Gastroesophageal sphincter (tissue), 4 donors: ENCODE results near the gene LYVE1. TPM values are rescaled to one million over a fixed set of nuclear protein-coding genes. Genes with fewer than 3 reads are reported as not detected.

Experiments
- ATAC-seq: fragments of 150-250 bp; one replicate; pipeline ENCODE4 v1.9.1; 2016; ENCODE audit warnings: mild to moderate bottlenecking, moderate library complexity
- H3K27ac ChIP-seq, 4 donors: fragments of 200-600 bp; sonication (generic) in 3 of 4; 1 replicate in 3 of 4; 2 replicates in 1 of 4; pipeline ENCODE4 v1.5.1; 2016 to 2019
- H3K27me3 ChIP-seq: fragments of 200-600 bp; sonication (generic); one replicate; pipeline ENCODE4 v1.5.1; 2019
- H3K36me3 ChIP-seq, 2 donors: fragments of 200-600 bp; sonication (generic); one replicate each; pipeline ENCODE4 v1.5.1; 2019; ENCODE audit warnings: control low read depth in 1 of 2
- H3K4me1 ChIP-seq, 3 donors: fragments of 200-600 bp; sonication (generic); 1 replicate in 2 of 3; 2 replicates in 1 of 3; pipeline ENCODE4 v1.5.1; 2016 to 2019; ENCODE audit warnings: control low read depth in 2 of 3
- H3K4me3 ChIP-seq, 2 donors: fragments of 200-600 bp; sonication (generic); one replicate each; pipeline ENCODE4 v1.5.1; 2019; ENCODE audit warnings: mild to moderate bottlenecking in 1 of 2, moderate library complexity in 1 of 2
- H3K9me3 ChIP-seq, 3 donors: fragments of 200-600 bp; sonication (generic); one replicate each; pipeline ENCODE4 v1.5.1; 2017 to 2019; ENCODE audit warnings: control low read depth in 2 of 3
- EP300 ChIP-seq: sonication (generic); formaldehyde crosslinking; IDR thresholded peaks from one replicate; pipeline ENCODE4 v1.6.1; 2017; ENCODE audit warnings: antibody characterized with exemption, mild to moderate bottlenecking
- POLR2A ChIP-seq, 2 donors: fragments of 450-650 bp; IDR thresholded peaks; one replicate each; pipeline ENCODE4 v1.6.1; 2017; ENCODE audit warnings: antibody characterized with exemption in 2 of 2, mild to moderate bottlenecking in 2 of 2, moderate library complexity in 1 of 2
- POLR2AphosphoS5 ChIP-seq: sonication (generic); formaldehyde crosslinking; IDR thresholded peaks from one replicate; pipeline ENCODE4 v1.6.1; 2017; ENCODE audit warnings: antibody characterized with exemption
- WGBS, 2 donors: methylation state at CpG; one replicate each; pipeline ENCODE4 v1.1.5; 2018; ENCODE audit warnings: low coverage in 1 of 2; 5-methylcytosine and 5-hydroxymethylcytosine counted together
- total RNA-seq, 4 donors: library from RNA; depleted of rRNA; stranded (reverse); fragments of >200 nt; gene quantifications; one replicate each; pipeline ENCODE4 v1.1.0, GENCODE V29; 2016
- TF ChIP-seq, protein P1 (sequence below), 4 experiments: fragments of 200-600 bp in 2 of 4; fragments of 450-650 bp in 2 of 4; sonication (generic) in 1 of 4; IDR thresholded peaks; one replicate each; pipeline ENCODE4 v1.5.1; 2017 to 2019; ENCODE audit warnings: antibody characterized with exemption in 4 of 4, mild to moderate bottlenecking in 2 of 4, moderate library complexity in 2 of 4

LYVE1 gene
- total RNA-seq, 4 donors from 2014 or later: 13.2 to 191 (median 102) TPM

DNA sequence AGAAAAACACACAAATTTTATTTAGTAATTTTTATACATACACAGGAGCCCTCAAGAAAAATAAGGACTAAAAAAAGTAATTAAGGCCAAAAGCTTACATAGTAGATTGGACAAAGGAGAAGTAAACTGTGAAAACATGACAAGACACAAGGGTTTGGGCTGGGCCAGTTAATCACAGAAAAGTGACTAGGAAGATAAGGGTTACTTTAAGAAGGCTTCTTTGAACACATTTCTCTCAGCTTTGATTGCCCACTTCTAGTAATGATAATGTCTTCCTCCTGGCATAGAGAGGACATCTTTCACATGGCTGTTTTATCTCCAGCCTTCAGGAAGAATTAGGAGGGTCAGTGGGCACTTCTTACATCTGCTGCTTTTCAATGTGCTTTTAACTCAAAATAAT lies 30.9 kb downstream of the LYVE1 start:
- TF ChIP-seq POLR2AphosphoS5: no peak
- Histone ChIP-seq H3K9me3 (no peaks in the 10 kb centered on the region), H3K27me3 (no peaks in the 10 kb centered on the region), H3K27ac (no peak overlapping the region), H3K36me3 (peaks cover 0 to 11% of the 10 kb centered on the region in 2 donors), H3K4me3 (no peak overlapping the region), H3K4me1 (peaks cover 0 to 23% (median 4%) of the 10 kb centered on the region in 3 donors)
- no peak for ATAC-seq

DNA sequence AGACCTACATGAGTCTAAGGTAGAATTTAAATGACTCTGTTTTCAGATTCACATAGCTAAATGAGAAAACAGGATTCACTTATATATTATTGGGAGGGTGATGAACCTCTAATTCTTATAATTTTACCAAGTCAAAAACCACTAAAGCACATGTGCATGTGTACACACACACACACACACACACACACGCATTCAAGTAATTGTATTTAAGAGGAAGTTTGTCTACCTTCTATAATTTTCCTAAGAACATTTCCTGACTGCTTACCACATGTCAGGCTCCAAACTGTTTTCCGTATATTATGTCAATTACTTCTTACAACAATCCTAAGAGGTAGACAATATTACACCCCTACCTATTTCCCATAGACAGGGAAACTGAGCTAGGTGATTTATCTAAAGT lies 34.1 kb downstream of the LYVE1 start:
- 78 to 86% methylated on average over 2 of the region's 2 CpGs for WGBS, 2 donors
- Histone ChIP-seq H3K4me1 (peaks cover 0 to 6% (median 0%) of the 10 kb centered on the region in 3 donors), H3K27ac (no peak overlapping the region), H3K27me3 (no peaks in the 10 kb centered on the region), H3K9me3 (no peaks in the 10 kb centered on the region), H3K4me3 (no peak overlapping the region), H3K36me3 (peaks cover 0 to 36% of the 10 kb centered on the region in 2 donors)
- no peak for ATAC-seq
- TF ChIP-seq, protein P1, sequence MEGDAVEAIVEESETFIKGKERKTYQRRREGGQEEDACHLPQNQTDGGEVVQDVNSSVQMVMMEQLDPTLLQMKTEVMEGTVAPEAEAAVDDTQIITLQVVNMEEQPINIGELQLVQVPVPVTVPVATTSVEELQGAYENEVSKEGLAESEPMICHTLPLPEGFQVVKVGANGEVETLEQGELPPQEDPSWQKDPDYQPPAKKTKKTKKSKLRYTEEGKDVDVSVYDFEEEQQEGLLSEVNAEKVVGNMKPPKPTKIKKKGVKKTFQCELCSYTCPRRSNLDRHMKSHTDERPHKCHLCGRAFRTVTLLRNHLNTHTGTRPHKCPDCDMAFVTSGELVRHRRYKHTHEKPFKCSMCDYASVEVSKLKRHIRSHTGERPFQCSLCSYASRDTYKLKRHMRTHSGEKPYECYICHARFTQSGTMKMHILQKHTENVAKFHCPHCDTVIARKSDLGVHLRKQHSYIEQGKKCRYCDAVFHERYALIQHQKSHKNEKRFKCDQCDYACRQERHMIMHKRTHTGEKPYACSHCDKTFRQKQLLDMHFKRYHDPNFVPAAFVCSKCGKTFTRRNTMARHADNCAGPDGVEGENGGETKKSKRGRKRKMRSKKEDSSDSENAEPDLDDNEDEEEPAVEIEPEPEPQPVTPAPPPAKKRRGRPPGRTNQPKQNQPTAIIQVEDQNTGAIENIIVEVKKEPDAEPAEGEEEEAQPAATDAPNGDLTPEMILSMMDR (IDR thresholded peaks at IDR 0.05): no peak
- TF ChIP-seq POLR2A (IDR thresholded peaks at IDR 0.05): no peak
- no peak for TF ChIP-seq POLR2AphosphoS5
- TF ChIP-seq EP300: no peak

DNA sequence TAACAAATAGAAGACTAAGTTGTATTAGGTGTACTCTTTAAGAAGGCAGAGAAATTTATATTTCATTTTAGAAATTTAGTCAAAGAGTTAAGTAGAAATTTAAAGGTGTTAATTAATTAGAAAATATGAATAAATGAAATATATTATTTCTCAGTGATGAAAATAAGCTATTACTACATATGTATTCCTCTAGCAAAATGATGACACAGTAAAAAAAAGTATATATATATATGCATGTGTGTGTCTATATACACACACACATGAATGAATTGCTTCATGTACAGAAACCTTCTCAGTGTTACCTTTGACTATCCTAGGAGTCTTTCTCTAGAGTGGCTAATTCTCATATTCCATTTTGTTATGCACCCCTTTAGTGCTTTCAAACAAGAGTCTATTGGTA lies 35.1 kb downstream of the LYVE1 start:
- Histone ChIP-seq H3K27me3 (no peaks in the 10 kb centered on the region), H3K27ac (no peak overlapping the region), H3K36me3 (peaks cover 0 to 46% of the 10 kb centered on the region in 2 donors), H3K4me3 (no peak overlapping the region), H3K9me3 (no peaks in the 10 kb centered on the region), H3K4me1 (no peaks in the 10 kb centered on the region)
- ATAC-seq: no peak
- TF ChIP-seq EP300: no peak
- TF ChIP-seq POLR2AphosphoS5: no peak
- TF ChIP-seq POLR2A (IDR thresholded peaks at IDR 0.05): no peak
- TF ChIP-seq, protein P1 (IDR thresholded peaks at IDR 0.05): no peak

DNA sequence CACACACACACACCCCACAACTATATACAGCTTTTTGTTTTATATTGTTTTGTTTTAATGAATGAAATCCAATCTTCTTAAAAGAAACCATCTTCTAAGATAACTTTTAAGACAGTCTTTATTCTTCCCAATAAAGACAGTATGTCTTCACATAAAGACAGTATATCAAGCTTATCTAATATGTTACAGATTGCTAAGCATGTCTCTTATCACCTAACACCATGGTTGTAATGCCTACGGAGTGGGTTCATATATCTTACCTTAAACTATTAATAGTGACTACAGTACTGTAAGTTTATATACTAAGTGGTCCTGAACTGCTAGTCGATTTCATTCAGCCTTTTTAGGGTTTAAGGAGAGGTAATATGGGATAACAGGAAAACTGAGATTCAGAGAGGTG lies 35.9 kb downstream of the LYVE1 start:
- H3K27ac ChIP-seq: no peak overlapping the region
- H3K9me3 ChIP-seq: no peaks in the 10 kb centered on the region
- no peaks in the 10 kb centered on the region for H3K27me3 ChIP-seq
- peaks cover 0 to under 1% (median 0%) of the 10 kb centered on the region in 3 donors for H3K4me1 ChIP-seq
- WGBS, 2 donors: 23 to 54% methylated on average over 2 of the region's 2 CpGs
- peaks cover 0 to 50% of the 10 kb centered on the region in 2 donors for H3K36me3 ChIP-seq
- no peak overlapping the region for H3K4me3 ChIP-seq
- ATAC-seq: no peak
- TF ChIP-seq POLR2A (IDR thresholded peaks at IDR 0.05) (no peak), EP300 (no peak), POLR2AphosphoS5 (no peak)
- TF ChIP-seq, protein P1 (IDR thresholded peaks at IDR 0.05): no peak

DNA sequence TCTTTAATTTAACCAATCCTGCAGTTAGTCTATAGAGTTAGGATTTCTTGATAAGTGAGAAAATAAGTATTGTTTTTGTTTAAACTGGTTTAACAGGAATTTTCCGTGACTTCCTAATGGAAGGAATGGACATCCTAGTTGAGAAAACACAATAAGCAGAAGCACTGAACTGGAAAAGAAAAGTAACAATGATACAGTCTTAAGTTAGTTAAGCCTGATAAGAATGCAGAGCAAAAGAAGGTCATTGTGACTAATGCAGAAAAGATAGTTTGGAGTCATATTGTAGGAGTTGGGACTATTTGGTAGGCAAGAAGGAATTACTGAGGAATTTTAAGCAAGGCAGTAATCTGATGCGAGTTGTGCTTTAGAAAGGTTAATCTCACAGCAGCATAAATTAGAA lies 39.2 kb downstream of the LYVE1 start:
- H3K4me3 ChIP-seq: no peak overlapping the region
- TF ChIP-seq POLR2A (IDR thresholded peaks at IDR 0.05): no peak
- TF ChIP-seq, protein P1 (IDR thresholded peaks at IDR 0.05): no peak
- no peak for TF ChIP-seq POLR2AphosphoS5
- TF ChIP-seq EP300: no peak
- H3K4me1 ChIP-seq: peaks cover 0 to 6% (median 0%) of the 10 kb centered on the region in 3 donors
- 81 to 83% methylated on average over 2 of the region's 2 CpGs for WGBS, 2 donors
- no peak for ATAC-seq
- no peaks in the 10 kb centered on the region for H3K9me3 ChIP-seq
- H3K27me3 ChIP-seq: no peaks in the 10 kb centered on the region
- peaks cover 0 to 74% of the 10 kb centered on the region in 2 donors for H3K36me3 ChIP-seq
- H3K27ac ChIP-seq: no peak overlapping the region
